Right lobe of liver (tissue), 4 donors: ENCODE measurements around the gene HOXA3.

Source experiments
- POLR2A ChIP-seq: fragments of 450-650 bp; IDR thresholded peaks from one replicate; pipeline ENCODE4 v1.6.1; 2017; ENCODE audit warnings: antibody characterized with exemption, mild to moderate bottlenecking
- TF ChIP-seq, protein P1 (sequence below), 4 donors: fragments of 200-600 bp in 3 of 4; fragments of 450-650 bp in 1 of 4; IDR thresholded peaks; one replicate each; pipeline versions ENCODE4 v1.5.1 to v1.8.0; 2016 to 2022; ENCODE audit warnings: antibody characterized with exemption in 4 of 4, mild to moderate bottlenecking in 2 of 4
- donor health status: DM: no; HTN: no; CAD: no.
- donor health status: DM: no; HTN: no; CAD: no.
- donor health status: DM: no; HTN: yes; CAD: no.

DNA sequence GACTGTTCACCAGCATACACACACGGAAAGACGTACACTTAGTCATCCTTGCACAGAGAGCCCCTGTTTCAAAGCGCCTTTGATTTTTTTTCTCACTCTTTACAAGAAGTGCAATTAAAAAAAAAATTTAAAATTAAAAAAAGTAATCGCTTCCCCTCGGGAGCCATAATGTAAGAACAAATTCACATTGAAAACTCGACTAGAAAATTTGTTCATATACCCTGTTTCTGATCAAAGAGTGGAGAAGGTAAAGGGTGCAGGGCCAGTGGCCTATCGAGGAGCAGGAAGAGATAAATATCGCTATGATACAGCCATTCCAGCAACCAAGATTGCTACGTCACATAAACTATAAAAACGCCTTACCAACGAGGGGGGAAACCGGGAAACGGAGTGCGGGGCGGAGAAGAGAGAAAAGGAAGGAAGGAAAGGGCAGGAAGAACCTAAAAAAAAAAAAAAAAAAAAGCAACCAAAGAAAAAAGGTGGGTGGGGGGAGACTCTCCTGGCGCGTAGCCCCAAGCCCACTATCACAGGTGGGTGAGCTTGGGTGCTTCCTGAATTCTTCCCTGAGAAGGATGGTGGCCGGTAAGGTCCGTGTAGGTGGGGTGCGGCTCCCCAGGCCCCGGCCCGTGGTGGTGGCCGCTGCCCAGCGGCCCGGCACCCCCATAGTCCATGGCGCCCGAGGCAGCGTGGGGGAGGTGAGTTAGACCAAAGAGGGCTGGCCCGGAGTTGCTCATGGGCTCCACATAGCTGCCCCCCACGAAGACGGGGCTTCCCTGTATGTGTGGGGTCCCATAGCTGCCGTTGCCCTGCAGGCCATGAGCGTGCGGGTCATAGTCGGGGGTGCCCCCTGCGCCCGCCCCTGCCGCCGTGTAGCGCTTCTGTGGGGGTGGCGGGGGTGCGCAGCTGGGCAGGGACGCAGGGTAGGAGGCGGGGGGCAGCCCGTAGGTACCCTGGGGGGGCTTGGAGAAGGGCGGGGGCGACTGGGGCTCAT lies 44.7 kb downstream of the HOXA3 start:
- TF ChIP-seq, protein P1, sequence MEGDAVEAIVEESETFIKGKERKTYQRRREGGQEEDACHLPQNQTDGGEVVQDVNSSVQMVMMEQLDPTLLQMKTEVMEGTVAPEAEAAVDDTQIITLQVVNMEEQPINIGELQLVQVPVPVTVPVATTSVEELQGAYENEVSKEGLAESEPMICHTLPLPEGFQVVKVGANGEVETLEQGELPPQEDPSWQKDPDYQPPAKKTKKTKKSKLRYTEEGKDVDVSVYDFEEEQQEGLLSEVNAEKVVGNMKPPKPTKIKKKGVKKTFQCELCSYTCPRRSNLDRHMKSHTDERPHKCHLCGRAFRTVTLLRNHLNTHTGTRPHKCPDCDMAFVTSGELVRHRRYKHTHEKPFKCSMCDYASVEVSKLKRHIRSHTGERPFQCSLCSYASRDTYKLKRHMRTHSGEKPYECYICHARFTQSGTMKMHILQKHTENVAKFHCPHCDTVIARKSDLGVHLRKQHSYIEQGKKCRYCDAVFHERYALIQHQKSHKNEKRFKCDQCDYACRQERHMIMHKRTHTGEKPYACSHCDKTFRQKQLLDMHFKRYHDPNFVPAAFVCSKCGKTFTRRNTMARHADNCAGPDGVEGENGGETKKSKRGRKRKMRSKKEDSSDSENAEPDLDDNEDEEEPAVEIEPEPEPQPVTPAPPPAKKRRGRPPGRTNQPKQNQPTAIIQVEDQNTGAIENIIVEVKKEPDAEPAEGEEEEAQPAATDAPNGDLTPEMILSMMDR (IDR thresholded peaks at IDR 0.05), result no peak
- no peak for TF ChIP-seq POLR2A
